GM12872 (cell line): ENCODE results near the gene PKIG.

Experiments
- TF ChIP-seq, protein P1 (sequence below): IDR thresholded peaks from 3 replicates; pipeline ENCODE4 v1.5.1; 2011; ENCODE audit warnings: low read depth, mild to moderate bottlenecking, low read length, moderate library complexity; ENCODE audit not compliant: insufficient read depth

Gene PKIG

DNA sequence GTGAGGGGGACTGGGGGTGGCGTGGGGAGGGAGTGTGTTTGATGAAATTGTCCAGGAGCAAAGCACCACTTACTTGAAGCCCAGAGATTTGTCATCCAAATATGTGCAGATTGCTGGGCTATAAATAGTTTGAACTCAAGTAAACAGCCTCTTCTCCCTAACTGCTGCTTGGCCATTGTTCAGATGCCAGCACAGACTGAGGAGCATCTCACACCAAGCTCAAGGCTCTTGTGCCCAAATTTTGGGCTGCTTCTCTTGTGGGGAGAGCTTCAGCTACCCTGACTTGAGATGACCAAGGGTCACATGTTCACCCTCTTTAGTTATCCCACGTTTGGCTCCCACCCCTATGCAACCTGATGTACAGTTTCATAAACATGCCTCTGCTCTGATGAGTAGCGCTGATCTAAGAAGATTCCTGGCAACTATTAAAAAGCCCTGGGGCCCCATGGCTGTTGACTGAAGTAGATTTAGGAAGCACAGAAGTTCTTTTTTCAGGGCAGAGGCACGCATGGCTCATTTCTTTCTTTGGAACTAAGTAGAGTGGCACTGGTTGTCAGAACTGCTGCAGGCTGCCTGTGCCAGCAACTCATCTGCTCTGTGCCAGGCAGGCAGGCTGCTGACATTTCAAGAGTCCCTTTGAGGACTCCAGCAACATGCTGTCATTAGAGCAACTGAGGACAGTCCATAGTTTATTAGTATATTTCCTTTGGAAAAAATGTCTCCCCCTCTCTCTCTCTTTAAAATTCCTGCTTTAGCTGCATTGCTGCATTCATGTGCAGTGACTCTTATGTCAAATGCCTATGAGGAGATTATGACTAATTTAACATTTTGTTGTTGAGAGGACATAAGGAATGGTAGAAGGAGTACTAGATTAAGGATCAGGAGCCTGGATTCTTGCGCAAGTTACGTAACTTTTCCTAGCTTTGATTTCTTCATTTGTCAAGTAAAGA lies 9.6 kb upstream of the PKIG start:
- TF ChIP-seq, protein P1, sequence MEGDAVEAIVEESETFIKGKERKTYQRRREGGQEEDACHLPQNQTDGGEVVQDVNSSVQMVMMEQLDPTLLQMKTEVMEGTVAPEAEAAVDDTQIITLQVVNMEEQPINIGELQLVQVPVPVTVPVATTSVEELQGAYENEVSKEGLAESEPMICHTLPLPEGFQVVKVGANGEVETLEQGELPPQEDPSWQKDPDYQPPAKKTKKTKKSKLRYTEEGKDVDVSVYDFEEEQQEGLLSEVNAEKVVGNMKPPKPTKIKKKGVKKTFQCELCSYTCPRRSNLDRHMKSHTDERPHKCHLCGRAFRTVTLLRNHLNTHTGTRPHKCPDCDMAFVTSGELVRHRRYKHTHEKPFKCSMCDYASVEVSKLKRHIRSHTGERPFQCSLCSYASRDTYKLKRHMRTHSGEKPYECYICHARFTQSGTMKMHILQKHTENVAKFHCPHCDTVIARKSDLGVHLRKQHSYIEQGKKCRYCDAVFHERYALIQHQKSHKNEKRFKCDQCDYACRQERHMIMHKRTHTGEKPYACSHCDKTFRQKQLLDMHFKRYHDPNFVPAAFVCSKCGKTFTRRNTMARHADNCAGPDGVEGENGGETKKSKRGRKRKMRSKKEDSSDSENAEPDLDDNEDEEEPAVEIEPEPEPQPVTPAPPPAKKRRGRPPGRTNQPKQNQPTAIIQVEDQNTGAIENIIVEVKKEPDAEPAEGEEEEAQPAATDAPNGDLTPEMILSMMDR: no peak

DNA sequence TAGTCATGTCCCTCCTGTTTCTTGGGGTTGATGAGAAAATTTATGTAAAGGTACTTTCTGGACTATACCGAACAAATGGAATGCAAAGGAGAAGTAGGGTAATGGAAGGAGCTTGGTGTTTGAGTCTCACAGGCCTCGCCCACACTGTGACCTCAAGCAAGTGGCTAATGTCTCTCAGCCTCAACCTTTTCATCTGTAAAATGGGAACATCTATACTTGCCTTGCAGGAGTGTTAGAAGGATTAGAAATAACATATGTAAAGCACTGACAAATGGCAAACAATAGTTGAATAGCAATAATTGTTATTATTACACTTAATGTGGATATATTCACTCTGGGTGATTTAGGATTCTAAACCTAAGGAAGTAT lies 8.9 kb upstream of the PKIG start:
- TF ChIP-seq, protein P1: no peak

DNA sequence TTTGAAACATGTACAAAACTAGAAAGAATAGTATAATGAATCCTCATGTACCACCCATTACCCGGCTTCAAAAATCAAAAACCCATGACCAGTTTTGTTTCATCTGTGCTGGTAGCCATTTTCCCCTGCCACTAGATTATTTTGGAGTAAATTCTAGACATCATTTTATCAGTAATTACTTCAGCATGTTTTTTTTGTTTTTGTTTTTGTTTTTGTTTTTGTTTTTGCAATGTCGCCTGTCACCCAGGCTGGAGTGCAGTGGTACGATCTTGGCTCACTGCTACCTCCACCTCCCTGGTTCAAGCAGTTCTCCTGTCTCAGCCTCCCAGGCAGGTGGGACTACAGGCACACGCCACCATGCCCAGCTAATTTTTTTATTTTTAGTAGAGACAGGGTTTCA lies 8.0 kb upstream of the PKIG start:
- TF ChIP-seq, protein P1: no peak

DNA sequence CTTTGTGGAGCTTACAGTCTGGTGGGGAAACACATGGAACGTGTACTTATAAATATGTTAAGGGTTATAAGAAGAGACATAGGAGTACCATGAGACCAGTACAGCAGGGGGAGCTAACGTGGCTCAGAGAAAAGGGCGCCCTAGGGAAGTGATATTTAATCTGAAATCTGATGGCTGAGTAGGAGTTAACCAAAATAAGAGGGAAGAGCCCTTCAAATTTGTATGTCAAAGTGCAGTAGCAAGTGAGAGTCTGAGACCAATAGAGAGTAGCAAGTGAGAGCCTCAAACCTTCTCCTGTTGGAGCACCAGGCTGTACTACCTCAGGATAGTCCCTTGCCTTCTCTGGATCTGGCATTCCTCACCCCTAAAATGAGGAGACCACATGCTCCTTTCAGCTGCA lies 6.1 kb upstream of the PKIG start:
- TF ChIP-seq, protein P1: peak; percentile 59

DNA sequence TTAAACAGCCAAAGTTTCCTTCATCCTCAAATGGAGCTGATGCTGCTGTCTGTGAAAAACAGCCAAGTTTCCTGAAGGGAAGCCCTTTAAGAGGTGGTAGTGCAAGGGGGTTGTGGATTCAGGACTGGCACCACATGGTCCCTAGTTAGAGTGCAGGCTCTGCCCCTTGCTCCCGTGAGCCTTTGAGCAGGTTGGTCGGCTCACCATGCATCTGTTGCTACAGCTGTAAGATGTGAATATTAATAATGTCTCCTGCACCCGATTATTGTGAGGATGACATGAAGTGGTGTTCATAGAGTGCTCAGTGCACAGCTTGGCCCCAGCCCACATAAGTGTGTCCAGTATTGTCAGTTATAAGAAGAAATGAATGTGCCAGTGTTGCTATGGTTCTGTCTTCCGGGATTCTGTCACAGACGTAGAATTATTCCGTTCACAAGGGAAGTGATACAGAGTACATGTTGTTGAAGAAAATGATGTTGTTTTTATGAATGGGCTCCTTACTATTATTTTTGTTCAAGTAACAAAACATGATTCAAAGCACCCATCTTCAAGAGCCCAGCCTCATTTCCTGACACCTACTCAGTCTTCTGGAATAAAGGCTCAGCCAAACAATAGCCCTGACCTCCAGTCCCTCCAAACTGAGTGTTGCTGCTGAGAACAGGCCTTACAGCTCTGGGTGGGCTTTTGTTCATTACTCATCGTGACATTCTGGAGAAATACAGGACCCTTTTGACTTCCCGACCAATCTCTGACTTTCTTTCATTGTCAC lies 2.9 kb upstream of the PKIG start:
- TF ChIP-seq, protein P1: no peak

DNA sequence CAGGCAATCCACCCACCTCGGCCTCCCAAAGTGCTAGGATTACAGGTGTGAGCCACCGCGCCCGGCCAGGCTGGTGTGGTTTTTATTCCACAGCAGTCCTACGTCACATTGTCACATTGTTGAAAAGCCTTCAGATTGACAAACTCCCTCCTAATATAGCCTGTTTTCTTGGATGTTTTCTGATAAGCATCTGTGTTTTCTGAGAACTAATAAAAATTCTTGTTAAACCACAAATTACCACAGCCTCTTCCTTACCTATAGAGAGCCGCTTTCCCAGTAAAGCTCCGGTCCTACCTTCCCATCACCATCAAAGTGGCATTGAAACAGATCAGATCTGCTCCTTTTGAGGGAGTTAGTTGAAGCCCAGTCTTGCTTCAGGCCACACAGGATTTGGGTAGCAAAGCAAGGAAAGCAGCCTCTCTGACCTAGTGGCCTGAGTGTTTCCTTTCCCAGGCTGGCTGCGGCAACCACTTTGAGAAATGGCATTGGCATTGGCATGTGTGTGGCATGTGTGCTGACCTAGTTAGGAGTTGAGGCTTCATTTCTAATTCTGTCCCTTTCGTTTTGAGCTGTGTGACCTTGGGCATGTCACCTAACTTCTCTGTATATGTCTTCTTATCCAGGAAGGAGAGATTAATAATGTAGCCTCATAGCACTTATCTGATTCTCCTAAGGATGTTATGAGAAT lies 1.7 kb upstream of the PKIG start:
- TF ChIP-seq, protein P1: no peak

DNA sequence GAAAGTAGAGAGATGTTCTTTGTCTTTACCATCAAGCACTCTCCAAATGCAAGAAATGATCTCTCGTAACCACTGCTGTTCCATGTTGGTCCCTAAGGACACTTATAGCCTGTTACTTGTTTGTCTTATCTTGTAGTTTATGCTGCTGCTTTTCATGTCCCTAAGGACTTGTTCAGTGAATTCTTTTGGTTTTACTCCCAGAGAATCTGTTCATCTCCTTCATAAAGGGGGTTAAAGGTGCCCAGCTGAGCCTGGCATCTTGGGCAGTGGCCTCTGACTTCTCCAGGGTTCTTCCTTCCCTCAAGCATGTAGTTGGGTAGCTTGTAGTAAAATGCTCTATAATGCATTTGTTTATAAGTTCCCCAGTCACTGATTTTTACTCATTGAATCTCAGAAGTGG lies 864 bp upstream of the PKIG start:
- TF ChIP-seq, protein P1: no peak
